CD4-positive, alpha-beta memory T cell (primary cell): ENCODE measurements around the gene LACTBL1. TPM values are rescaled to one million over a fixed set of nuclear protein-coding genes. Genes with fewer than 3 reads are reported as not detected.

Source experiments
- CTCF ChIA-PET: fragments of 350-600 bp; sonication (Branson Sonifier 250); formaldehyde crosslinking; loops from one replicate; lab custom pipeline; 2021; ENCODE audit warnings: inconsistent platforms; ENCODE audit not compliant: partially characterized antibody; lab: Charles Lee
- POLR2A ChIA-PET: fragments of 350-600 bp; sonication (Branson Sonifier 250); formaldehyde crosslinking; loops from one replicate; lab custom pipeline; 2021; ENCODE audit not compliant: partially characterized antibody; lab: Charles Lee
- DNase-seq, 5 donors: peaks; one replicate each; pipeline versions ENCODE4 v3.0.0 to v3.0.0-alpha.2; 2020 to 2022; ENCODE audit warnings: mixed read lengths in 1 of 5
- H3K27ac ChIP-seq: one replicate; pipeline ENCODE4 v1.7.0; 2013; ENCODE audit warnings: low read depth, low read length
- H3K27me3 ChIP-seq: 2 replicates; pipeline ENCODE4 v1.7.0; 2013; ENCODE audit warnings: mild to moderate bottlenecking, low read length, moderate library complexity; ENCODE audit not compliant: insufficient read depth
- H3K36me3 ChIP-seq: 2 replicates; pipeline ENCODE4 v1.7.0; 2013; ENCODE audit warnings: mild to moderate bottlenecking, low read length, moderate library complexity; ENCODE audit not compliant: insufficient read depth
- H3K4me1 ChIP-seq: 2 replicates; pipeline ENCODE4 v1.7.0; 2013; ENCODE audit warnings: mild to moderate bottlenecking, low read length, moderate library complexity; ENCODE audit not compliant: insufficient read depth
- H3K4me3 ChIP-seq, 2 donors: one replicate each; pipeline ENCODE4 v1.7.0; 2013; ENCODE audit warnings: low read length in 2 of 2, mild to moderate bottlenecking in 1 of 2
- H3K9me3 ChIP-seq, 2 donors: one replicate each; pipeline ENCODE4 v1.7.0; 2013; ENCODE audit warnings: low read length in 2 of 2, control low read depth in 1 of 2; ENCODE audit not compliant: control insufficient read depth in 1 of 2
- H3K27ac Mint-ChIP-seq, 7 donors: one replicate each; pipeline ENCODE4 v1.8.0; 2020 to 2021; ENCODE audit warnings: mixed read lengths in 7 of 7, mild to moderate bottlenecking in 6 of 7, inconsistent platforms in 3 of 7, moderate library complexity in 3 of 7
- H3K27me3 Mint-ChIP-seq, 2 donors: one replicate each; pipeline ENCODE4 v1.8.0; 2020 to 2021; ENCODE audit warnings: mixed read lengths in 2 of 2
- H3K36me3 Mint-ChIP-seq, 2 donors: one replicate each; pipeline ENCODE4 v1.8.0; 2020 to 2021; ENCODE audit warnings: mixed read lengths in 2 of 2, inconsistent platforms in 1 of 2, mild to moderate bottlenecking in 1 of 2
- H3K4me1 Mint-ChIP-seq, 4 donors: one replicate each; pipeline ENCODE4 v1.8.0; 2020 to 2021; ENCODE audit warnings: mixed read lengths in 4 of 4, mild to moderate bottlenecking in 1 of 4
- H3K4me3 Mint-ChIP-seq, 8 donors: one replicate each; pipeline ENCODE4 v1.8.0; 2020 to 2021; ENCODE audit warnings: mixed read lengths in 8 of 8, mild to moderate bottlenecking in 7 of 8, moderate library complexity in 6 of 8, inconsistent platforms in 3 of 8
- H3K9me3 Mint-ChIP-seq, 8 donors: one replicate each; pipeline ENCODE4 v1.8.0; 2020 to 2021; ENCODE audit warnings: mixed read lengths in 8 of 8, mild to moderate bottlenecking in 5 of 8, inconsistent platforms in 3 of 8, moderate library complexity in 1 of 8
- intact Hi-C: fragments of 100-400 bp; cut with micrococcal nuclease; formaldehyde crosslinking; loops from one replicate; pipeline ENCODE4 v1.15.1; 2023
- polyA plus RNA-seq, 2 donors: library from polyadenylated mRNA; unstranded; fragments of 300-500 nt; fragmentation: Illumina TruSeq; gene quantifications; one replicate each; pipeline ENCODE4 v1.2.3, GENCODE V29; 2021
- total RNA-seq, 2 experiments: library from RNA; stranded (reverse); gene quantifications; one replicate each; pipeline ENCODE4 v1.2.3, GENCODE V29; 2021

Gene LACTBL1
- total and polyA plus RNA-seq, 4 experiments from 2014 or later = not detected

DNA sequence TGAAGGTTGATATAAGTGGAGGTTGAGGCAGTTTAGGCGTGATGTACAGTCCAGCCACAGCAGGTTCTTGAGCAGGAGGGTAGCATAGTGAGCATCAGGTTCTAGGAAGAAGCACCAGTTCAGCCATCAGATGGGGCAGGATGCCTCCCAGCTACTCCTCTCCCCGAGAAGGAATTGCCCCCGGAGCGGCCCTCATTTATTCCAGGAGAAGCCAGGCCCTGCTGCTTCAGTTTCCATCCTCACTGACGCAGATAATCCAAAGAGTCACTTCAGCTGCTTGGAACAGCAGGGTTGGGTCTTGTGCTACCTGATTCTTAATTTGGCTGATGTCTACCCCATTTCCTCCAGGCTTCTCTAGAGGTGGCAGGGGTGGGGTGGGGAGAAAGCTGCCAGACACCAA, 54.7 kb downstream of the LACTBL1 start:
- Mint-ChIP-seq H3K36me3 (no peaks in the 10 kb centered on the region), H3K27me3 (peaks cover 3 to 16% of the 10 kb centered on the region in 2 donors), H3K4me1 (no peaks in the 10 kb centered on the region), H3K4me3 (no peak overlapping the region), H3K27ac (no peak overlapping the region), H3K9me3 (peaks cover 0 to 2% (median 0%) of the 10 kb centered on the region in 8 donors)
- ChIA-PET CTCF (no interaction called here), POLR2A (no interaction called here)
- intact Hi-C loops = no loop called here
- H3K4me1 ChIP-seq = no peaks in the 10 kb centered on the region
- no peaks in the 10 kb centered on the region for H3K36me3 ChIP-seq
- H3K4me3 ChIP-seq = no peak overlapping the region
- no peaks in the 10 kb centered on the region for H3K9me3 ChIP-seq
- no peaks in the 10 kb centered on the region for H3K27me3 ChIP-seq
- no peak overlapping the region for H3K27ac ChIP-seq
- DNase-seq = no peak

- ChIA-PET CTCF (no interaction called here), POLR2A (no interaction called here)
- no peak for DNase-seq
- H3K4me1 ChIP-seq = no peaks in the 10 kb centered on the region
- H3K36me3 ChIP-seq = no peaks in the 10 kb centered on the region
- H3K27ac ChIP-seq = no peak overlapping the region
- Mint-ChIP-seq H3K4me1 (no peaks in the 10 kb centered on the region), H3K9me3 (no peaks in the 10 kb centered on the region), H3K27me3 (peaks cover 3 to 15% of the 10 kb centered on the region in 2 donors), H3K4me3 (no peak overlapping the region), H3K36me3 (no peaks in the 10 kb centered on the region), H3K27ac (no peak overlapping the region)
- no peaks in the 10 kb centered on the region for H3K9me3 ChIP-seq
- intact Hi-C loops = no loop called here
- H3K27me3 ChIP-seq = no peaks in the 10 kb centered on the region
- H3K4me3 ChIP-seq = no peak overlapping the region
Measured at GRCh38 chr1:22916471-22916820, 56.2 kb downstream of the LACTBL1 start.

GRCh38 chr1:22915816-22916470, 56.7 kb downstream of the LACTBL1 start:
- no peak overlapping the region for H3K27ac ChIP-seq
- H3K27me3 ChIP-seq = no peaks in the 10 kb centered on the region
- H3K4me1 ChIP-seq = no peaks in the 10 kb centered on the region
- Mint-ChIP-seq H3K4me3 (no peak overlapping the region), H3K36me3 (no peaks in the 10 kb centered on the region), H3K4me1 (no peaks in the 10 kb centered on the region), H3K9me3 (no peaks in the 10 kb centered on the region), H3K27me3 (peaks cover 3 to 15% of the 10 kb centered on the region in 2 donors), H3K27ac (no peak overlapping the region)
- no peaks in the 10 kb centered on the region for H3K36me3 ChIP-seq
- intact Hi-C loops = no loop called here
- CTCF ChIA-PET = no interaction called here
- DNase-seq = no peak
- POLR2A ChIA-PET = no interaction called here
- H3K9me3 ChIP-seq = no peaks in the 10 kb centered on the region
- no peak overlapping the region for H3K4me3 ChIP-seq

- DNase-seq = no peak
- Histone ChIP-seq H3K27me3 (no peaks in the 10 kb centered on the region), H3K9me3 (no peaks in the 10 kb centered on the region), H3K36me3 (no peaks in the 10 kb centered on the region), H3K27ac (no peak overlapping the region), H3K4me3 (no peak overlapping the region), H3K4me1 (no peaks in the 10 kb centered on the region)
- Mint-ChIP-seq H3K4me3 (no peak overlapping the region), H3K27me3 (peaks cover 3 to 15% of the 10 kb centered on the region in 2 donors), H3K27ac (no peak overlapping the region), H3K36me3 (no peaks in the 10 kb centered on the region), H3K9me3 (no peaks in the 10 kb centered on the region), H3K4me1 (no peaks in the 10 kb centered on the region)
- POLR2A ChIA-PET = no interaction called here
- CTCF ChIA-PET = no interaction called here
- intact Hi-C loops = no loop called here
Measured at GRCh38 chr1:22915231-22915630, 57.4 kb downstream of the LACTBL1 start.

- Mint-ChIP-seq H3K4me3 (no peak overlapping the region), H3K9me3 (no peaks in the 10 kb centered on the region), H3K4me1 (no peaks in the 10 kb centered on the region), H3K36me3 (no peaks in the 10 kb centered on the region), H3K27ac (peak overlapping the region in 1 of 7 donors; percentile 7), H3K27me3 (peaks cover 3 to 15% of the 10 kb centered on the region in 2 donors)
- no peak for DNase-seq
- no peaks in the 10 kb centered on the region for H3K36me3 ChIP-seq
- H3K4me1 ChIP-seq = no peaks in the 10 kb centered on the region
- H3K9me3 ChIP-seq = no peaks in the 10 kb centered on the region
- H3K27me3 ChIP-seq = no peaks in the 10 kb centered on the region
- intact Hi-C loops = no loop called here
- CTCF ChIA-PET = no interaction called here
- no peak overlapping the region for H3K4me3 ChIP-seq
- no peak overlapping the region for H3K27ac ChIP-seq
- POLR2A ChIA-PET = no interaction called here
Measured at GRCh38 chr1:22914633-22915217, 57.9 kb downstream of the LACTBL1 start.

GRCh38 chr1:22914156-22914555, 58.5 kb downstream of the LACTBL1 start:
- H3K27ac Mint-ChIP-seq = no peak overlapping the region
- no peaks in the 10 kb centered on the region for H3K4me1 Mint-ChIP-seq
- Histone ChIP-seq H3K4me1 (no peaks in the 10 kb centered on the region), H3K27ac (no peak overlapping the region), H3K36me3 (no peaks in the 10 kb centered on the region), H3K27me3 (no peaks in the 10 kb centered on the region), H3K9me3 (no peaks in the 10 kb centered on the region), H3K4me3 (no peak overlapping the region)
- intact Hi-C loops = no loop called here
- no peaks in the 10 kb centered on the region for H3K9me3 Mint-ChIP-seq
- no peaks in the 10 kb centered on the region for H3K36me3 Mint-ChIP-seq
- POLR2A ChIA-PET = no interaction called here
- CTCF ChIA-PET = no interaction called here
- H3K4me3 Mint-ChIP-seq = no peak overlapping the region
- peaks cover 3 to 15% of the 10 kb centered on the region in 2 donors for H3K27me3 Mint-ChIP-seq
- DNase-seq = no peak

DNA sequence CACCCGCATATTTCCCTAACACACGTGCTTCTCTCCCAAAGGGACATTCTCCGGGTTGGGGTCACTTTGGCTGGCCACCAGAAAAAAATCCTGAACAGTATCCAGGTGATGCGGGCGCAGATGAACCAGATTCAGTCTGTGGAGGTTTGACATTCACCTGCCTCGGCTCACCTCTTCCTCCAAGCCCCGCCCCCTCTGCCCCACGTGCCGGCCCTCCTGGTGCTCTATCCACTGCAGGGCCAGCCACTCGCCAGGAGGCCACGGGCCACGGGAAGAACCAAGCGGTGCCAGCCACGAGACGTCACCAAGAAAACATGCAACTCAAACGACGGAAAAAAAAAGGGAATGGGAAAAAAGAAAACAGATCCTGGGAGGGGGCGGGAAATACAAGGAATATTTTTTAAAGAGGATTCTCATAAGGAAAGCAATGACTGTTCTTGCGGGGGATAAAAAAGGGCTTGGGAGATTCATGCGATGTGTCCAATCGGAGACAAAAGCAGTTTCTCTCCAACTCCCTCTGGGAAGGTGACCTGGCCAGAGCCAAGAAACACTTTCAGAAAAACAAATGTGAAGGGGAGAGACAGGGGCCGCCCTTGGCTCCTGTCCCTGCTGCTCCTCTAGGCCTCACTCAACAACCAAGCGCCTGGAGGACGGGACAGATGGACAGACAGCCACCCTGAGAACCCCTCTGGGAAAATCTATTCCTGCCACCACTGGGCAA, 59.1 kb downstream of the LACTBL1 start:
- Histone ChIP-seq H3K36me3 (no peaks in the 10 kb centered on the region), H3K27ac (no peak overlapping the region), H3K4me3 (no peak overlapping the region), H3K4me1 (no peaks in the 10 kb centered on the region), H3K9me3 (no peaks in the 10 kb centered on the region), H3K27me3 (no peaks in the 10 kb centered on the region)
- ChIA-PET POLR2A (no interaction called here), CTCF (no interaction called here)
- Mint-ChIP-seq H3K4me1 (no peaks in the 10 kb centered on the region), H3K27ac (no peak overlapping the region), H3K27me3 (peaks cover 3 to 15% of the 10 kb centered on the region in 2 donors), H3K36me3 (no peaks in the 10 kb centered on the region), H3K4me3 (no peak overlapping the region), H3K9me3 (no peaks in the 10 kb centered on the region)
- no peak for DNase-seq
- intact Hi-C loops = no loop called here
